ENCODE data around the gene FOSL1.

Gene FOSL1

GRCh38 chr11:65859095-65859811 lies 40.9 kb downstream of the FOSL1 start:
- TF ChIP-seq Cebpa-rat (IDR thresholded peaks at IDR 0.05), result no peak
- H3K4me1 ChIP-seq, result peaks cover 46 to 61% (median 52%) of the 10 kb centered on the region in 10 experiments
- H4K20me1 ChIP-seq, result peaks cover 36 to 72% (median 57%) of the 10 kb centered on the region in 11 experiments
- peak overlapping the region; percentile 83 to 98 (median 96) for H3K4me2 ChIP-seq
- peak overlapping the region; percentile 92 to 99 (median 95) for H3K9ac ChIP-seq
- peak overlapping the region; percentile 84 to 99 (median 96) for H3K4me3 ChIP-seq
- H3K27ac ChIP-seq, result peak overlapping the region; percentile 87 to 98 (median 91)
- no peaks in the 10 kb centered on the region; a peak in 1 of 22 replicates for H3K9me3 ChIP-seq (replicated peaks in 1 of 11)
- no peaks in the 10 kb centered on the region for H3K27me3 ChIP-seq
- H3K36me3 ChIP-seq, result peaks cover 50 to 55% (median 53%) of the 10 kb centered on the region in 11 experiments

DNA sequence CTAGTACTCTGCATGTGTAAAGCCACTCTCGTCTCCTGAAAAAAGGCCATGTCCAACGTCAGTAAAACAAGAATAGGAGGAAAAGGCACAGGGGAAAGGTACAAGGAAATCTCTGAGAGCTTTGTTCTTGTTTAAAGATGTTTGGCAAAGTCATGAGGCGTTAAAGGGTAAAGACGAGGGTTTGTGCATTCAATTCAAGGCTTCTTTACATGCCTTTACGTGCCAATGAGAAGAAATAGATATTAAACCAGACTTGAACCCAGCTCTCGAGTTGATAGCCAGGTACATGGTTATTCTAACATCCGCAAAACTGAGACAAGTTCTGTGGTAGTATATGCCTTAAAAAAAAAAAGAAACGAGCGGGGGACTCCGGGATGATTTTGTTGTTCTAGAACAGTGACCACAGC lies 41.5 kb downstream of the FOSL1 start:
- Histone ChIP-seq H3K9ac (peak overlapping the region; percentile 92 to 99 (median 95)), H3K36me3 (peaks cover 50 to 55% (median 53%) of the 10 kb centered on the region in 11 experiments), H3K9me3 (replicated peaks in 1 of 11) (no peaks in the 10 kb centered on the region; a peak in 1 of 22 replicates), H3K27ac (peak overlapping the region; percentile 87 to 98 (median 91); a peak in 19 of 22 replicates), H3K4me1 (peaks cover 46 to 60% (median 53%) of the 10 kb centered on the region in 10 experiments), H3K27me3 (no peaks in the 10 kb centered on the region), H3K4me3 (peak overlapping the region; percentile 84 to 99 (median 96)), H3K4me2 (peak overlapping the region; percentile 83 to 98 (median 96)), H4K20me1 (peaks cover 42 to 72% (median 57%) of the 10 kb centered on the region in 11 experiments)
- TF ChIP-seq Cebpa-rat (IDR thresholded peaks at IDR 0.05), result no peak

DNA sequence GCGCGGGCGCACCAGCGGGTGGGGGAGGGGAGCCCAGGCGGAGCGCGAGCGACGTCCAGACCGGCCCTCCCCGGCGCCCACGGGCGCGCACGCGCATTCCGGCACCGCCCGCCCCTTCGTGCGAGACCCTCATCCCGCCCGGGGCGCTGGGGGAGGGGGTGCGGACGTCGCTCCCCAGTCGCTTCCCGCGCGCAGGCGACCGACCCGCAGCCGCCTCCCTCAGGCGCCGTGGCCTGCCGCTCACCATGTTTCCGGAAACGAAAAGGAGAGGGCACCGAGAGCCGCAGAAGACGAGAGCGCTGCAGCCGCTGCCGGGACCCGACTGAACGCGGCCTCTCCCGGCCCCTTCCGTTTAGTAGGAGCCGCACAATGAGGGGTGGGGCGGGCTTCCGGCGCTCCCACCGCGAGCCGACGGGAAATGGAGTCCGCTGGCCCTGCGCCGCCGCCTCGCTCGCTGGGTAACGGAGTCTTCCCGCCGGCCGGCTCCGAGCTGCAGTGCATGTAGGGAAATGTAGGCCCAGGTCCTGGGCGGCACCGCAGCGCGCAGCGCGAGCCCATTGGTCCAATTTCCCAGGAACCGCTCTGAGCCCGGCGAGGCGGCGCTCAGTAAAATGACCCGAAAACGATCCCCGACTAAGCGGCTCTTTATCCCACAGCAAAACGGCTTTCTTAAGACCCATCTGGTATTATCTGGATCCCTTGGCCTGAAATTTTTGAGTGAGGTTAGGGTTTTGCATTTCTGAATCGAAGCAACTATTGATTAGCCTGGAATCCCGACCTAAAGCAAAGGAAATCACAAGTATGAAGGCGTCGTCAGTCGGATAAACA lies 42.1 kb downstream of the FOSL1 start, which contains the start of gene CFL1:
CFL1 (minus strand) TSS at position 328 of the 828 bp plus-strand sequence; CDS start at position 247, 81 bp downstream.
- peak within 1 kb of the TSS; percentile 84 to 99 (median 96) for H3K4me3 ChIP-seq
- H3K4me2 ChIP-seq, result peak within 1 kb of the TSS; percentile 89 to 98 (median 96)
- peaks cover 46 to 59% (median 51%) of the 10 kb centered on the region in 10 experiments for H3K4me1 ChIP-seq
- H3K9me3 ChIP-seq (replicated peaks in 1 of 11), result no peaks in the 10 kb centered on the region; a peak in 1 of 22 replicates
- no peaks in the 10 kb centered on the region for H3K27me3 ChIP-seq
- TF ChIP-seq Cebpa-rat (IDR thresholded peaks at IDR 0.05), result no peak
- H4K20me1 ChIP-seq, result peaks cover 48 to 72% (median 60%) of the 10 kb centered on the region in 11 experiments
- peak within 1 kb of the TSS; percentile 92 to 99 (median 95) for H3K9ac ChIP-seq
- peaks cover 50 to 55% (median 53%) of the 10 kb centered on the region in 11 experiments for H3K36me3 ChIP-seq
- H3K27ac ChIP-seq, result peak within 1 kb of the TSS; percentile 87 to 98 (median 94)

- Histone ChIP-seq H3K27me3 (no peaks in the 10 kb centered on the region), H3K4me1 (peaks cover 44 to 55% (median 48%) of the 10 kb centered on the region in 10 experiments), H3K27ac (peak overlapping the region; percentile 87 to 98 (median 94)), H3K36me3 (peaks cover 50 to 55% (median 53%) of the 10 kb centered on the region in 11 experiments), H4K20me1 (peaks cover 54 to 72% (median 63%) of the 10 kb centered on the region in 11 experiments), H3K9ac (peak overlapping the region; percentile 92 to 99 (median 95)), H3K4me3 (peak overlapping the region; percentile 84 to 99 (median 96)), H3K4me2 (peak overlapping the region; percentile 62 to 95 (median 90)), H3K9me3 (replicated peaks in 1 of 11) (peaks cover 0 to 3% (median 0%) of the 10 kb centered on the region in 11 experiments; a peak in 3 of 22 replicates)
- no peak for TF ChIP-seq Cebpa-rat (IDR thresholded peaks at IDR 0.05)
These were observed 42.7 kb downstream of the FOSL1 start for GRCh38 chr11:65857500-65857852.

DNA sequence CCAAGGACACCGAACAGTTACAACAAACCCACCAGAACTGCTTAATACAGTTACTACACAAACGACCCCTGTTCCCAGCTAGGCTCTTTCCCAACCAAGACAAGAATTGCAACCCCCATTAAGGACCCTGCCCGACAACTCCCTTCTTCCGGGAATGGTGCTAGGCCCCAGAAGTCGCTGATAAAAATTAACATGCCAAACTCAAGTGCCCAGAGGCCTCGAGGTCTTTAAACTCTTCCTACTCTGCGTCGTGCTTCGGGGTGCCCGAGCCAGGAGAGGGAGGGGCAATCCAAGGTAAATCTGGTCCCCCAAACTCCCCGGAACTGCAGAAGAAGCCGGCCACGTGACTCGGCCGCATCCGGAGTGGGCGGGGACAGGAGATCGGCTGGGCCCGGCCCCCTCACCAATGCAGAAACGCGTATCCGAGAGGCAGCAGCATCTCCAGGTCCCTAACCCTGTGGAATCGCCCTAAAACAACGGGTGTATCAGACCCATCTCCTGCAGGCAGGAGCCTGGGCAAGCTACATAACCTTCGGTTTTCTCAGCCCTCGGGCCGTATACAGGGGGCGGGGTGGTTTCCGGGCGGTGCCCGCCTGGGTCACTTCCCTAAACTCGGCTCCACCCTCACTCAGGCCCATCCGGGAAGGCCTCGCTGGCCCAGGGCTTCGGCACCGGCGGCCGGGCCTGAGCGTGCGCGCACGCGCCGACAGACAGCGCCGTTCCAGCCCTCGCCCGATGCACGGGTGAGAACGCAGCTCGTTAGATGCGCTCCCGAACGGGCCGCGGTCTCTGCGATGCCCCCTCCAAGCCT lies 43.3 kb downstream of the FOSL1 start:
- no peak for TF ChIP-seq Cebpa-rat (IDR thresholded peaks at IDR 0.05)
- Histone ChIP-seq H3K4me2 (peak overlapping the region; percentile 77 to 95 (median 90)), H3K9me3 (replicated peaks in 1 of 11) (peaks cover 0 to 8% (median 0%) of the 10 kb centered on the region in 11 experiments; a peak in 5 of 22 replicates), H3K4me1 (peaks cover 38 to 49% (median 44%) of the 10 kb centered on the region in 10 experiments), H3K27me3 (no peaks in the 10 kb centered on the region), H3K4me3 (peak overlapping the region; percentile 84 to 99 (median 96)), H3K36me3 (peaks cover 50 to 55% (median 53%) of the 10 kb centered on the region in 11 experiments), H4K20me1 (peaks cover 59 to 72% (median 64%) of the 10 kb centered on the region in 11 experiments), H3K9ac (peak overlapping the region; percentile 92 to 99 (median 95)), H3K27ac (peak overlapping the region; percentile 87 to 98 (median 94))

DNA sequence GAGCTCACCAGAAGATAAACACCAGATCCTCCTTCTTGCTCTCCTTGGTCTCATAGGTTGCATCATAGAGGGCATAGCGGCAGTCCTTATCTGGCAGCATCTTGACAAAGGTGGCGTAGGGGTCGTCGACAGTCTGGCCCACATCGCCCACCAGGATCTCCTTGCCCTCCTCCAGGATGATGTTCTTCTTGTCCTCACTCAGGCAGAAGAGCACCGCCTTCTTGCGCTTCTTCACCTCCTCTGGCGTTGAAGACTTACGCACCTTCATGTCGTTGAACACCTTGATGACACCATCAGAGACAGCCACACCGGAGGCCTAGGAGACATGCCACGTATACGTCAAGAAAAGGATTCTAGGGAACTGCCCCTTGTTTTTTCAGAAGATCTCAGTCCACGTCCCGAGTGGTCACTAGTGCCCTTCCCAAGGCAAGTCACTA lies 44.2 kb downstream of the FOSL1 start:
- Histone ChIP-seq H3K27me3 (no peaks in the 10 kb centered on the region), H3K4me2 (peak overlapping the region; percentile 77 to 95 (median 90)), H3K4me1 (peaks cover 30 to 41% (median 35%) of the 10 kb centered on the region in 10 experiments), H3K27ac (peak overlapping the region in 8 of 11 experiments; percentile 87 to 98 (median 92); a peak in 9 of 22 replicates), H4K20me1 (peaks cover 68 to 72% (median 70%) of the 10 kb centered on the region in 11 experiments), H3K9me3 (replicated peaks in 1 of 11) (peaks cover 0 to 16% (median 0%) of the 10 kb centered on the region in 11 experiments; a peak in 9 of 22 replicates), H3K9ac (peak overlapping the region; percentile 92 to 99 (median 95)), H3K4me3 (peak overlapping the region; percentile 84 to 99 (median 96)), H3K36me3 (peaks cover 55 to 61% (median 59%) of the 10 kb centered on the region in 11 experiments)
- TF ChIP-seq Cebpa-rat (IDR thresholded peaks at IDR 0.05), result no peak

GRCh38 chr11:65854852-65855837 lies 45.0 kb downstream of the FOSL1 start:
- peaks cover 73 to 78% (median 78%) of the 10 kb centered on the region in 11 experiments for H4K20me1 ChIP-seq
- peaks cover 58 to 65% (median 60%) of the 10 kb centered on the region in 11 experiments for H3K36me3 ChIP-seq
- no peak for TF ChIP-seq Cebpa-rat (IDR thresholded peaks at IDR 0.05)
- peak overlapping the region; percentile 92 to 99 (median 95); a peak in 19 of 22 replicates for H3K9ac ChIP-seq
- no peaks in the 10 kb centered on the region for H3K27me3 ChIP-seq
- peak overlapping the region in 2 of 11 experiments; percentile 3 to 90; a peak in 1 of 22 replicates for H3K27ac ChIP-seq
- peaks cover 30 to 41% (median 35%) of the 10 kb centered on the region in 10 experiments for H3K4me1 ChIP-seq
- peak overlapping the region; percentile 84 to 99 (median 96); a peak in 19 of 20 replicates for H3K4me3 ChIP-seq
- peak overlapping the region; percentile 77 to 95 (median 90) for H3K4me2 ChIP-seq
- peaks cover 0 to 16% (median 0%) of the 10 kb centered on the region in 11 experiments; a peak in 9 of 22 replicates for H3K9me3 ChIP-seq (replicated peaks in 1 of 11)

All from BLaER1 treated with 17β-estradiol and CSF1 and Interleukin-3, amounts not matched to agents 10 nM and 100 nM (cell line).